Right lobe of liver (tissue), 6 donors: ENCODE results near the gene DHX40. TPM values are rescaled to one million over a fixed set of nuclear protein-coding genes. Genes with fewer than 3 reads are reported as not detected.

Experiments used
- ATAC-seq, 4 donors: fragments of 200-7000 bp; cut with Tn5 transposase; one replicate each; pipeline ENCODE4 v1.9.1; 2020; ENCODE audit warnings: mild to moderate bottlenecking in 4 of 4, moderate library complexity in 4 of 4
- DNase-seq, 3 donors: peaks; one replicate each; pipeline ENCODE4 v3.0.0-alpha.2; 2020
- H3K27ac ChIP-seq, 3 donors: fragments of 200-600 bp; one replicate each; pipeline ENCODE4 v1.8.0; 2022
- H3K27me3 ChIP-seq, 2 donors: fragments of 200-600 bp; one replicate each; pipeline ENCODE4 v1.8.0; 2022
- H3K36me3 ChIP-seq, 4 donors: fragments of 200-600 bp; sonication (generic) in 1 of 4; one replicate each; pipeline versions ENCODE4 v1.5.1 to v1.8.0; 2017 to 2022; ENCODE audit warnings: control low read depth in 1 of 4
- H3K4me1 ChIP-seq, 4 donors: fragments of 200-600 bp; sonication (generic) in 1 of 4; one replicate each; pipeline versions ENCODE4 v1.5.1 to v1.8.0; 2017 to 2022; ENCODE audit warnings: control low read depth in 1 of 4
- H3K4me3 ChIP-seq, 3 donors: fragments of 200-600 bp; one replicate each; pipeline ENCODE4 v1.8.0; 2022
- H3K9me3 ChIP-seq, 4 donors: fragments of 200-600 bp; sonication (generic) in 1 of 4; one replicate each; pipeline versions ENCODE4 v1.5.1 to v1.8.0; 2017 to 2022; ENCODE audit warnings: control low read depth in 1 of 4
- POLR2A ChIP-seq: fragments of 450-650 bp; IDR thresholded peaks from one replicate; pipeline ENCODE4 v1.6.1; 2017; ENCODE audit warnings: antibody characterized with exemption, mild to moderate bottlenecking
- WGBS: methylation state at CpG from one replicate; pipeline ENCODE4 v1.1.6; 2018; ENCODE audit warnings: low coverage, low lambda C conversion rate; ENCODE audit not compliant: insufficient coverage; ENCODE audit errors: missing lambda C conversion rate; 5-methylcytosine and 5-hydroxymethylcytosine counted together
- intact Hi-C, 2 donors: fragments of 100-400 bp; cut with DNase I; formaldehyde crosslinking; loops; one replicate each; pipeline versions ENCODE4 v1.11.2 to v1.14.1; 2022
- long read RNA-seq: library from polyadenylated mRNA; unstranded; transcript quantifications from one replicate; pipeline ENCODE4 v2.0.0, GENCODE V29; 2019
- total RNA-seq, 6 experiments: library from RNA; depleted of rRNA in 2 of 6; stranded (reverse); fragments of >200 nt in 2 of 6; fragmentation: NEBNext Ultra II Directional in 3 of 6; extraction: Animal tissue kit (Norgen Biotek cat#: 25700) in 3 of 6; gene quantifications; one replicate each; pipeline versions ENCODE4 v1.1.0 to v1.2.4, GENCODE V29; 2016 to 2023
- TF ChIP-seq, protein P1 (sequence below), 4 donors: fragments of 200-600 bp in 3 of 4; fragments of 450-650 bp in 1 of 4; IDR thresholded peaks; one replicate each; pipeline versions ENCODE4 v1.5.1 to v1.8.0; 2016 to 2022; ENCODE audit warnings: antibody characterized with exemption in 4 of 4, mild to moderate bottlenecking in 2 of 4
- donor health status: DM: no; HTN: yes; CAD: no.
- donor health status: DM: no; HTN: no; CAD: no.
- donor health status: DM: no; HTN: no; CAD: no.
- donor health status: DM: no; HTN: yes; CAD: no.
- donor health status: DM: no; HTN: yes; CAD: no.

DHX40 gene, protein sequence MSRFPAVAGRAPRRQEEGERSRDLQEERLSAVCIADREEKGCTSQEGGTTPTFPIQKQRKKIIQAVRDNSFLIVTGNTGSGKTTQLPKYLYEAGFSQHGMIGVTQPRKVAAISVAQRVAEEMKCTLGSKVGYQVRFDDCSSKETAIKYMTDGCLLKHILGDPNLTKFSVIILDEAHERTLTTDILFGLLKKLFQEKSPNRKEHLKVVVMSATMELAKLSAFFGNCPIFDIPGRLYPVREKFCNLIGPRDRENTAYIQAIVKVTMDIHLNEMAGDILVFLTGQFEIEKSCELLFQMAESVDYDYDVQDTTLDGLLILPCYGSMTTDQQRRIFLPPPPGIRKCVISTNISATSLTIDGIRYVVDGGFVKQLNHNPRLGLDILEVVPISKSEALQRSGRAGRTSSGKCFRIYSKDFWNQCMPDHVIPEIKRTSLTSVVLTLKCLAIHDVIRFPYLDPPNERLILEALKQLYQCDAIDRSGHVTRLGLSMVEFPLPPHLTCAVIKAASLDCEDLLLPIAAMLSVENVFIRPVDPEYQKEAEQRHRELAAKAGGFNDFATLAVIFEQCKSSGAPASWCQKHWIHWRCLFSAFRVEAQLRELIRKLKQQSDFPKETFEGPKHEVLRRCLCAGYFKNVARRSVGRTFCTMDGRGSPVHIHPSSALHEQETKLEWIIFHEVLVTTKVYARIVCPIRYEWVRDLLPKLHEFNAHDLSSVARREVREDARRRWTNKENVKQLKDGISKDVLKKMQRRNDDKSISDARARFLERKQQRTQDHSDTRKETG
- total RNA-seq, result 10 to 100 TPM in 2 of 6 experiments, 1 to 10 TPM in 4; 7.8 to 12.0 (median 9.4) TPM
- long read RNA-seq, partial matches to known transcripts, result 1 of 2 reads
- long read RNA-seq, other reads (novel, unspliced or antisense), result 1 of 2 reads

DNA sequence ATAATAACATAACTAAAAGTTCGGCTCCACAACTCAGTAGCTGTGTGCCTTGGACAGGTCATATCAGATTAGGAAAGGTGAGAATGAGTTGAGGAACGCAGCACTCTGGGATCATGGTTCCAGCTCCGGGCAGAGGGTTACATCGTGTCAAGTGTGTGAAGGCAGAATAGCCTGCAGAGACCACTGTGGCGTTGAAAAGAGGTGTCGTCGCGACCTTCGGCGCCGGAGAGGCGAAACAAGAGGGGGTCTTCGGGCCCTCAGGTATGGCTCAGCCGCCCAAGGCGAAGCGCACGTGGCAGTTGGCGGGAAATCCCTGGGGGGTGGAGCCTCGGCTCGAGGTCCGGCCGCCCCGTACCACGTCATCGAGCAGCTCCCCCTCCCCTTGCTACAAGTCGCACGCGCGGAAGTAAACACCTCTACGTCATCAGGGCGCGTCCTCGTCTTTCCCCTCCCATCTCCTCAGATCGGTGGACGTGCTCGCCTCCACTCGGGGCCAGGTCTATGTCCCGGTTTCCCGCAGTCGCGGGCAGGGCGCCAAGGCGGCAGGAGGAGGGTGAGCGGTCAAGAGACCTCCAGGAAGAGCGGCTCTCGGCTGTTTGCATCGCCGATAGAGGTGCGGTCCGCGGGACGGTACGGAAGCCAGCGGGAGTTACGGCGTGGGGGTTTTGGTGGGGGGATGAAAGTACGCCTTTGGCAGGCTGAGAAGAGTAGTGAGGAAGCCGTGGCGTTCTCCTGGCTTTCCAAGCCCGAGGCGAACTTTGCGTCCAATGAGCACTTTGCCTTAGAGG lies at the start of gene DHX40:
TSS of gene DHX40 (plus strand) at position 440 of the 788 bp plus-strand sequence. CDS start at position 502, 62 bp downstream.
- 12% methylated on average over 25 of the region's 62 CpGs for WGBS
- peak within 1 kb of the TSS; percentile 63 to 77 (median 74) for H3K27ac ChIP-seq
- DNase-seq (peak; percentile 94 to 96 (median 94)), ATAC-seq (peak; percentile 95 to 98 (median 96))
- peaks cover 0 to 11% (median 2%) of the 10 kb centered on the region in 4 donors for H3K4me1 ChIP-seq
- H3K4me3 ChIP-seq, result peak within 1 kb of the TSS; percentile 94 to 96 (median 95)
- H3K36me3 ChIP-seq, result no peaks in the 10 kb centered on the region
- TF ChIP-seq POLR2A, result no peak
- TF ChIP-seq, protein P1, sequence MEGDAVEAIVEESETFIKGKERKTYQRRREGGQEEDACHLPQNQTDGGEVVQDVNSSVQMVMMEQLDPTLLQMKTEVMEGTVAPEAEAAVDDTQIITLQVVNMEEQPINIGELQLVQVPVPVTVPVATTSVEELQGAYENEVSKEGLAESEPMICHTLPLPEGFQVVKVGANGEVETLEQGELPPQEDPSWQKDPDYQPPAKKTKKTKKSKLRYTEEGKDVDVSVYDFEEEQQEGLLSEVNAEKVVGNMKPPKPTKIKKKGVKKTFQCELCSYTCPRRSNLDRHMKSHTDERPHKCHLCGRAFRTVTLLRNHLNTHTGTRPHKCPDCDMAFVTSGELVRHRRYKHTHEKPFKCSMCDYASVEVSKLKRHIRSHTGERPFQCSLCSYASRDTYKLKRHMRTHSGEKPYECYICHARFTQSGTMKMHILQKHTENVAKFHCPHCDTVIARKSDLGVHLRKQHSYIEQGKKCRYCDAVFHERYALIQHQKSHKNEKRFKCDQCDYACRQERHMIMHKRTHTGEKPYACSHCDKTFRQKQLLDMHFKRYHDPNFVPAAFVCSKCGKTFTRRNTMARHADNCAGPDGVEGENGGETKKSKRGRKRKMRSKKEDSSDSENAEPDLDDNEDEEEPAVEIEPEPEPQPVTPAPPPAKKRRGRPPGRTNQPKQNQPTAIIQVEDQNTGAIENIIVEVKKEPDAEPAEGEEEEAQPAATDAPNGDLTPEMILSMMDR (IDR thresholded peaks at IDR 0.05), result no peak
- no peaks in the 10 kb centered on the region for H3K27me3 ChIP-seq
- no peaks in the 10 kb centered on the region for H3K9me3 ChIP-seq
- intact Hi-C loops, result no loop called here

DNA sequence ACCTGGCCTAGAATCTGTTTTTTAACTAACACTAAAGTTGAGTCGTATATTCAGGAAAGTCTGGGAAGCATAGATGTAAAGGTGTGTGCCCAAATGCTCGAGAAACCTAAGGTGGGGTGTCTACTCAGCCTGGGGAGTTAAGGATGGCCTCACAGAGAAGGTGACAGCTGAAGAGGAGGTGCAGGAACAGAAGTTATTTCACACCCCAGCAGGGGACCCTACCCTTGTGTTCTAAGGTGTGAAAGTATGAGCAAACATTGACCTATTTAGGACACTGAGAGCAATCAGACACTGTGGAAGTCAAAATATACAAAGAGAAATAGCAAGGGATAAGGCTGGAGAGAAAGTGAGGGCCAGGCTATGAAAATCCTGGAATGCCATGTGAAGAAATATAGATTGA lies 49.0 kb upstream of the DHX40 start:
- no peak overlapping the region for H3K4me3 ChIP-seq
- intact Hi-C loops, result no loop called here
- H3K9me3 ChIP-seq, result no peaks in the 10 kb centered on the region
- H3K4me1 ChIP-seq, result peaks cover 0 to 23% (median 3%) of the 10 kb centered on the region in 4 donors
- ATAC-seq, result no peak
- H3K36me3 ChIP-seq, result no peaks in the 10 kb centered on the region
- WGBS, result 67% methylated on average over 1 of the region's 2 CpGs
- H3K27ac ChIP-seq, result no peak overlapping the region
- TF ChIP-seq, protein P1 (IDR thresholded peaks at IDR 0.05), result no peak
- DNase-seq, result no peak
- no peaks in the 10 kb centered on the region for H3K27me3 ChIP-seq

DNA sequence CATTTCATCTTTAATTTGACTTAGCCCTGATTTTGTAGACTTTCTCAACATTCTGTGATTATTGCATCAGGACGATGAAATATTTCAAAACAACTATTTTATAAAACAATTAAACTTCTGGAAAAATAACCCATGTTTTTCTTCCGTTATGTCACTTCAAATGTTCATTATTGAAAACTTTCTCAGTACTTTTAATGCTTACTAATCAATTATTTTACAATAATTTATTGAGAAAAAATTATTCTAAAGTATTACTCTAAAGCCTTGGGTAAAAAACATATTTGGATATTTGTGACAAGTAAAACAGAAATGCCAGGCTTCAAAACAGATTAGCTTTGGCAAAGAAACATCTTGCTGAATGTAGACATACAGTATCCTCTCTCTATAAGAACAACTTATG lies 46.3 kb upstream of the DHX40 start:
- 26% methylated on average over 2 of the region's 2 CpGs for WGBS
- intact Hi-C loops, result no loop called here
- H3K36me3 ChIP-seq, result no peaks in the 10 kb centered on the region
- no peak overlapping the region for H3K27ac ChIP-seq
- ATAC-seq, result no peak
- no peak overlapping the region for H3K4me3 ChIP-seq
- H3K27me3 ChIP-seq, result no peaks in the 10 kb centered on the region
- no peaks in the 10 kb centered on the region for H3K9me3 ChIP-seq
- H3K4me1 ChIP-seq, result peaks cover 0 to 22% (median 3%) of the 10 kb centered on the region in 4 donors
- no peak for DNase-seq
- no peak for TF ChIP-seq POLR2A
- TF ChIP-seq, protein P1 (IDR thresholded peaks at IDR 0.05), result no peak

GRCh38 chr17:59520251-59520650 lies 45.2 kb upstream of the DHX40 start:
- Histone ChIP-seq H3K9me3 (no peaks in the 10 kb centered on the region), H3K27me3 (no peaks in the 10 kb centered on the region), H3K4me1 (peaks cover 0 to 14% (median 3%) of the 10 kb centered on the region in 4 donors), H3K27ac (no peak overlapping the region), H3K36me3 (no peaks in the 10 kb centered on the region), H3K4me3 (no peak overlapping the region)
- ATAC-seq (no peak), DNase-seq (no peak)
- 64% methylated on average over 5 of the region's 5 CpGs for WGBS
- TF ChIP-seq, protein P1 (IDR thresholded peaks at IDR 0.05), result no peak
- TF ChIP-seq POLR2A, result no peak
- intact Hi-C loops, result no loop called here
